ENCODE measurements around the gene LBP. TPM values are rescaled to one million over a fixed set of nuclear protein-coding genes. Genes with fewer than 3 reads are reported as not detected.

The LBP gene, protein sequence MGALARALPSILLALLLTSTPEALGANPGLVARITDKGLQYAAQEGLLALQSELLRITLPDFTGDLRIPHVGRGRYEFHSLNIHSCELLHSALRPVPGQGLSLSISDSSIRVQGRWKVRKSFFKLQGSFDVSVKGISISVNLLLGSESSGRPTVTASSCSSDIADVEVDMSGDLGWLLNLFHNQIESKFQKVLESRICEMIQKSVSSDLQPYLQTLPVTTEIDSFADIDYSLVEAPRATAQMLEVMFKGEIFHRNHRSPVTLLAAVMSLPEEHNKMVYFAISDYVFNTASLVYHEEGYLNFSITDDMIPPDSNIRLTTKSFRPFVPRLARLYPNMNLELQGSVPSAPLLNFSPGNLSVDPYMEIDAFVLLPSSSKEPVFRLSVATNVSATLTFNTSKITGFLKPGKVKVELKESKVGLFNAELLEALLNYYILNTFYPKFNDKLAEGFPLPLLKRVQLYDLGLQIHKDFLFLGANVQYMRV
- not detected in 2 replicates for total RNA-seq

DNA sequence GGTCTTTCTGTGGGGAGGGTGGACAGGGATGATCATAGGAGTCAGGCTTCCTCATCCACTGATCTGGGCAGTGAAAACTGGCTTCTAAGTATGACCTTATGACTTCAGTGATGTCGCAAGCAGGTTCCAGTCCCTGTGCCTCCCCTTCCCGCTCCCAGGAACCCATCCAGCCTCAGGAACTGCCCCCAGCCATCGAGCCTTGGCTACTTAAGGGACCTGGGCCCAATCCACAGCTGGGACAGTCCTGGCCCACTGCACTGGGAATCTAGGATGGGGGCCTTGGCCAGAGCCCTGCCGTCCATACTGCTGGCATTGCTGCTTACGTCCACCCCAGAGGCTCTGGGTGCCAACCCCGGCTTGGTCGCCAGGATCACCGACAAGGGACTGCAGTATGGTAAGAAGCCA, at the start of gene LBP:
Gene LBP (plus strand): TSS at position 236 of the 405 bp plus-strand sequence. CDS start 35 bp downstream, at position 271.
- TF ChIP-seq, protein P1, sequence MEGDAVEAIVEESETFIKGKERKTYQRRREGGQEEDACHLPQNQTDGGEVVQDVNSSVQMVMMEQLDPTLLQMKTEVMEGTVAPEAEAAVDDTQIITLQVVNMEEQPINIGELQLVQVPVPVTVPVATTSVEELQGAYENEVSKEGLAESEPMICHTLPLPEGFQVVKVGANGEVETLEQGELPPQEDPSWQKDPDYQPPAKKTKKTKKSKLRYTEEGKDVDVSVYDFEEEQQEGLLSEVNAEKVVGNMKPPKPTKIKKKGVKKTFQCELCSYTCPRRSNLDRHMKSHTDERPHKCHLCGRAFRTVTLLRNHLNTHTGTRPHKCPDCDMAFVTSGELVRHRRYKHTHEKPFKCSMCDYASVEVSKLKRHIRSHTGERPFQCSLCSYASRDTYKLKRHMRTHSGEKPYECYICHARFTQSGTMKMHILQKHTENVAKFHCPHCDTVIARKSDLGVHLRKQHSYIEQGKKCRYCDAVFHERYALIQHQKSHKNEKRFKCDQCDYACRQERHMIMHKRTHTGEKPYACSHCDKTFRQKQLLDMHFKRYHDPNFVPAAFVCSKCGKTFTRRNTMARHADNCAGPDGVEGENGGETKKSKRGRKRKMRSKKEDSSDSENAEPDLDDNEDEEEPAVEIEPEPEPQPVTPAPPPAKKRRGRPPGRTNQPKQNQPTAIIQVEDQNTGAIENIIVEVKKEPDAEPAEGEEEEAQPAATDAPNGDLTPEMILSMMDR (IDR thresholded peaks at IDR 0.05; ENCODE audit: insufficient read depth, low read length, severe bottlenecking), result no peak
- no peaks in the 10 kb centered on the region for H3K36me3 ChIP-seq (ENCODE audit: control insufficient read depth, insufficient read depth, low read length)
- FAIRE-seq, result no peak

DNA sequence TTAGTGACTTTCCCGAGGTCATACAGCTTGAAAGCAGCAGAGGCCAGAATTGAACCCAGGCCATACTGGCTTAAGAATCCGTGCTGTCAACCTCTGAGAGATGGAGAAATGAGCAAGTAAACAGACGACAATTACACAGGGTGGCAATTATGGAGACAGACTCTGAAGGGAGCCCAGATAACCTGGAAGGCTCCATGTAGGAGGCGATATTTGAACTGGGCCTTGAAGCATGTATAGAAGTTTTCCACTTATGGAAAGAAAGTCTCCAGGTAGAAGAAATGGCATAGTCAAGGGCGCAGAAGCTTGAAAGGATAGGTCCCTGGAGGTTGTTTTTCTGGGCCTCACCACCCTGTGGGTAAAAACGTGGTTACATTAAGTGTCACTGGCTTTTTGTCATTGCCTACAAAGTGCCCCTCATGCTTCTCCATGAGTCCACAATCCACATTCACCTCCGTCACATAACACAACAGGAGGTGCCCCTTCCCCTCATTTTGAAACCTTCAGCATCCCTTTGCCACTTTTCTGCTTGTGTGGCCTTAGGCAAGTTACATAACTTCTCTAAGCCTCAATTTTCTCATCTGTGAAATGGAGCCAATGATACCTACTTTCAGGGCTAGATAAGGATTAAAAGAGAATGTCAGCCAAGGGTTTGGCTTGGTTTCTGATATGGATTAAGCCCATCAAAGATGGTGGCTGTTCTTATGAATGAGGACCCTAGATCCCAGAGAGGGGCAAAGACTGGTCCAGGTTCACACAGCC, 48.2 kb upstream of the LBP start:
- Histone ChIP-seq H3K27me3 (ENCODE audit: control insufficient read depth, insufficient read depth, low read length) (no peaks in the 10 kb centered on the region), H3K36me3 (ENCODE audit: control insufficient read depth, insufficient read depth, low read length) (no peaks in the 10 kb centered on the region), H3K4me3 (ENCODE audit: low read depth, low read length) (no peak overlapping the region)
- DNase-seq (ENCODE audit: low read depth) (no peak), FAIRE-seq (no peak)
- TF ChIP-seq, protein P1 (IDR thresholded peaks at IDR 0.05; ENCODE audit: insufficient read depth, low read length, severe bottlenecking), result no peak

More for the DNA sequence above, at the start of gene LBP:
- Histone ChIP-seq H3K4me3 (ENCODE audit: low read depth, low read length) (no peak within 1 kb of the TSS), H3K27me3 (ENCODE audit: control insufficient read depth, insufficient read depth, low read length) (peaks cover 12% of the 10 kb centered on the region)
- no peak for DNase-seq (ENCODE audit: low read depth)

DNA sequence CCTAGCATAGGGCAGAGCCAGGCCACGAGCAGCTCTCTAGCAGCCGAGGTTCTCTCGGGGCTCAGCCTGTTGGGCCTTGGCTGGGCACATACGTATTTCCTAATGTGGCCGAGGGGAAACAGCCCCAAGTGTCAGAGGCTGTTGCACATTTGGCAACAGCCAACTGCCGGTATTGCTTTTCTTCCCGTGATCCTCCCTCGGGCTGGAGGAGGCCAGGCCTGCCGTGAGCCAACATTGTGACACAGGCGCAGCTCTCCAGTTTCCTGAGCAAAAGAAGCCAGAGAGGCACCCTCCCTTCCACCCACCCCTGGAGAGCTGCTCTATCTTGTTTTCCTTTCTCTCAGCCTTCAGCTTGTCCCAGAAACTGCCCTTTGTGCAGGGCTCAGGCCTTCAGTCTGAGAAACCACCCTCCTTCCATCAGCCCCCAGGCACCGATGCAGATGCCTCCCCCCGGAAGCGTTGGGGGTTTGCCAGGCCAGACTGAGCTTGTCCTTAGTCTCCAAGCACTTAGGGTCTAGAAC, 47.5 kb upstream of the LBP start:
- FAIRE-seq, result no peak

DNA sequence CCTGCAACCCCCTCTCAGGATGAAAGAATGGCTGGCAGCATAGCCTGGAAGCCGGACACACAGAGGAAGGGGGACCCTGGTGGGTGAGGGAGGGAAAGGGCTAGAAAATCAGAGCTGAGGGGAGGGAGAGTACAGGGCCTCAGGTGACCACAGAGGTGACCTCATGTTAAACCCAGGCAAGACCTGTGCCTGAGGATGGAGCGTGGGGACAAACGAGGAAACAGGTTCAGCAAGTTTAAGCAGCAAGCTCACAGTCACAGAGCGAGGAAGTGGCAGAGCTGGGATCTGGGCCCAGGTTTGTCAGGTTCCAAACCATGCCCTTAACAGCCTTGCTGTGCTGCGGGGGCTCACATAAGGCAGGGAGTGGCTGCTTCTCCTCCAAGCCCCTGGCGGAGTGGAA, 46.3 kb upstream of the LBP start:
- H3K4me3 ChIP-seq (ENCODE audit: low read depth, low read length), result no peak overlapping the region
- no peaks in the 10 kb centered on the region for H3K36me3 ChIP-seq (ENCODE audit: control insufficient read depth, insufficient read depth, low read length)
- peak; percentile 87 for FAIRE-seq
- TF ChIP-seq, protein P1 (IDR thresholded peaks at IDR 0.05; ENCODE audit: insufficient read depth, low read length, severe bottlenecking), result no peak
- H3K27me3 ChIP-seq (ENCODE audit: control insufficient read depth, insufficient read depth, low read length), result no peaks in the 10 kb centered on the region
- DNase-seq (ENCODE audit: low read depth), result peak; percentile 45

More for the DNA sequence above, 47.5 kb upstream of the LBP start:
- Histone ChIP-seq H3K4me3 (ENCODE audit: low read depth, low read length) (no peak overlapping the region), H3K36me3 (ENCODE audit: control insufficient read depth, insufficient read depth, low read length) (no peaks in the 10 kb centered on the region), H3K27me3 (ENCODE audit: control insufficient read depth, insufficient read depth, low read length) (no peaks in the 10 kb centered on the region)
- peak; percentile 32 for DNase-seq (ENCODE audit: low read depth)
- TF ChIP-seq, protein P1 (IDR thresholded peaks at IDR 0.05; ENCODE audit: insufficient read depth, low read length, severe bottlenecking), result no peak

DNA sequence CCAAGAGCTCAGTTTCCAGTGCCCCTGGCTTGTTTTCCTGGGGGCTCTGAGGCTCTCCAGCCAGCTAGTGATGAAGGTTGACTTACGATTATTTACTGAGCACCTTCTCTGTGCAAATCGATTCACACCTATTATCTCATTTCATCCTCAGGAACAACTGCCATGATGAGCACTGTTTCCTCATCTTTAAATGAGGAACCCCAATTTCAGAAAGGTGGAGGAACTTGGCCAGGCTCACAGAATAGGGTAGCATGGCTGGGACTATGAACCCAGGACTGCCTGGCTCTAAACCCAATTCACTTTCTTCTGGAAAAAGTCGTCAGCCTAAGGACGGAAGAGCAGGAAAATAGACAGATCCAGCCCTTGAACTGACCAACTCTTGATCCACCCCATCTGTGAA, 45.8 kb upstream of the LBP start:
- TF ChIP-seq, protein P1 (IDR thresholded peaks at IDR 0.05; ENCODE audit: insufficient read depth, low read length, severe bottlenecking), result no peak
- Histone ChIP-seq H3K27me3 (ENCODE audit: control insufficient read depth, insufficient read depth, low read length) (peaks cover 3% of the 10 kb centered on the region), H3K4me3 (ENCODE audit: low read depth, low read length) (no peak overlapping the region), H3K36me3 (ENCODE audit: control insufficient read depth, insufficient read depth, low read length) (no peaks in the 10 kb centered on the region)
- FAIRE-seq (no peak), DNase-seq (ENCODE audit: low read depth) (no peak)

Measured in bronchial epithelial cell (primary cell).